GM18951 (cell line): ENCODE results near the gene PIGT.
"Not testable (repeated sequence)": the region's sequence is repeated elsewhere in the genome, so short reads cannot be mapped to it uniquely, and the experiment has no call there.

Experiments
- POLR2A ChIP-seq: IDR thresholded peaks from 4 replicates; pipeline ENCODE4 v1.6.1; 2011; ENCODE audit warnings: mild to moderate bottlenecking; ENCODE audit not compliant: insufficient read length, insufficient read depth; ENCODE audit errors: extremely low read depth
- in situ Hi-C: fragments of 300-500 bp; cut with MboI; formaldehyde crosslinking; loops from one replicate; pipeline ENCODE4 v1.12.0; 2022; ENCODE audit warnings: low sequenced_read_pairs, mixed read lengths, inconsistent platforms; ENCODE audit not compliant: unreplicated experiment

The PIGT gene

GRCh38 chr20:45467861-45468260, 51.9 kb downstream of the PIGT start:
- TF ChIP-seq POLR2A = no peak
- in situ Hi-C loops = no loop called here

DNA sequence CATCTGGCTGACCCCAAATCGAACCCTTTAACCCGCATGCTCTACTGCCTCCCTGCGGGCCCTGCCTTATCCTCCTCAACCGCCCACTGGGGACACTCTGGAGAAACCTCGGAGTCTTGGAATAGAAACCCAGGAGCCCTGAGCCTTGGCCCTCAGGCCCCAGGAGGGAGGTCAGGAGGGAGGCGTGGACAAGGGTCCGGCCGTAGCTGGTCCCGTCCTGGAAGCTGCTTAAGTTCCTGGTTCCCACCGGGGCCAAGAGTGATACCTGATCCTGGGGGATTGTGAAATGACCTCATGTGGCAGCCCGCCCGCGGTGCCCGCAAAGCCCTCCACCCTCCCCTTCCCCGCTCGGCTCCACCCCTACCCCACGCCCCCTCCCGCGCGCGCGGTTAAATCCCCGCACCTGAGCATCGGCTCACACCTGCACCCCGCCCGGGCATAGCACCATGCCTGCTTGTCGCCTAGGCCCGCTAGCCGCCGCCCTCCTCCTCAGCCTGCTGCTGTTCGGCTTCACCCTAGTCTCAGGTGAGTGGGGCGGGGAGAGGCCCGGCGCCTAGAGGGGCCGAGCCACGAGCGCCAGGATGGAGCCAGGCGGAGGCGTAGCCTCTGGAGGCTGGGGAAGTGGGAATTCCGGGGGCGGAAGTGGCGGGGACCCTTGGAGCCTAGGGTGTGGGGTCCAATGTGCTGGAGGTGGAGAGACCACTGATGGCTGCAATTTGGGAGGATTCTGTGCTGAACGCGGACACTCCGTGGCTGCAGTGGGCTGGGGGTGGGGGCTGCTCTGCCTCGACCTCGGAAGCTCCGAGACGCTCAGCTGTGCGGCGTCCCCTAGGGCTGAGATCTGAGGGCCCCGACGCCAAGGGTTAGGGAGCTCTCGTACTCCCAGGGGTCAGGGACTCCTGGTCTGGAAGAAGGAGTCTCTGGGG, 53.7 kb downstream of the PIGT start, which contains the start of gene WFDC2:
Gene WFDC2, plus strand, starts transcription at position 418 of the 926 bp plus-strand sequence. Its CDS starts 29 bp downstream, at position 447.
- in situ Hi-C loops = no loop called here
- TF ChIP-seq POLR2A = no peak

DNA sequence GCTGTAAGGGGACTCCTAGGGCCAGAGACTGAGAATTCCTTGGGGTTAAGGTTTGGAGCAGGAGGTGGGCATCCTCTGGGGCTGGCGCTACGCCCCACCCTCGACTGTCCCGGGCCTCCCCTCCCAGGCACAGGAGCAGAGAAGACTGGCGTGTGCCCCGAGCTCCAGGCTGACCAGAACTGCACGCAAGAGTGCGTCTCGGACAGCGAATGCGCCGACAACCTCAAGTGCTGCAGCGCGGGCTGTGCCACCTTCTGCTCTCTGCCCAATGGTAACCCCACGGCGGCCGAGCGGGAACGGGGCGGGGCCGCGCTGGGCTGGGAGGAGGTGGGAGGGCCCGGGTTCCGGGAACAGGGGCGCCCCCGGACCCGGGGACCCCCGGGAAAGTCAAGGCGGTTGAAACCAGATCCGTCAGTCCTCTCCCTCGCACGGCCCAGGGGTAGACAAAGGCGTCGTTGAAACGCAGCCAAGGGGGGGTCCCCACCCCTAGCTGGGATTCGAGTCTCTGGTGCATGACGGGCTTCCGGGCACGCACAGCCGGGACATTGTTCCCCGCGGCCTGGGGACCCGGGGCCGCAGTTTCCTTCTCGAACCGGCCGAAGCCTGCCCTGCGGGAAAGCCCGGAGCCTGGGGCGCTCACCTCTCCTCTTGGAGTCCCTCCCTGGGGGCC, 54.5 kb downstream of the PIGT start:
- in situ Hi-C loops = no loop called here
- TF ChIP-seq POLR2A = no peak

- in situ Hi-C loops = no loop called here
- no peak for TF ChIP-seq POLR2A
These were observed 55.0 kb downstream of the PIGT start for GRCh38 chr20:45470937-45471336.

GRCh38 chr20:45472286-45472685, 56.3 kb downstream of the PIGT start:
- in situ Hi-C loops = not testable (repeated sequence)
